ENCODE measurements around the gene RXRG. TPM values are rescaled to one million over a fixed set of nuclear protein-coding genes. Genes with fewer than 3 reads are reported as not detected.

The RXRG gene
- total RNA-seq (under 0.01 and 0.26 TPM in 2 replicates), polyA plus RNA-seq (0.31 TPM in 1 of 2 replicates, not detected in the other), polyA minus RNA-seq (ENCODE audit: low replicate concordance) (not detected in 2 replicates)
- polyA plus RNA-seq (2012) = 0.13 TPM in 1 of 2 replicates, not detected in the other

DNA sequence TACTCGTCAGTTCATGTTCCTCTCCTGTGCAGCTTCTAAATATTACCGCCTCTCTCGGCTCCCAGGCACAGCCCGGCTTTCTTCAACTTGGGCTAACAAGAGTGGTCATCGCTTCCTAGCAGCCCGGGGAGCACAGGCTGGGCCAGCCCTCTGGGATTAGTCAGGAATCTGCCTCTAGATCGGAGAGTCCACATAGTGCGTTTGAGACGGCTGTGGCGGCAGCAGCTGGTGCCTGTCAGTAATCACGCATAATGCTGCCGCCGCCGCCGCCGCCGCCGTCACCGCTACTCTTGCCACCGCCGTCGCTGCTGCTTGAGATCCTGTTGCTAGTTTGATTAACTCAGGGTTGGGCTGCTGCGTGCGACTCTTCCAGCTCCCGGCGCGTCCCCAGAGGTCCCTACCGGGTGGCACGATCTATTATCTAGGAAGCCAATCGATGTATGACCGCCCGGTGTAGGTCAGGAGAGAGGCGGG lies at the start of gene RXRG:
Gene RXRG, minus strand, starts transcription at position 230 of the 474 bp plus-strand sequence. CDS start 233 bp downstream, outside the sequence.
- H3K4me2 ChIP-seq (ENCODE audit: extremely low read depth, insufficient read depth, low read length) = no peak within 1 kb of the TSS
- DNase-seq (ENCODE audit: low read depth in 2 of 2) = peak in 1 of 2 donors; percentile 18
- no peaks in the 10 kb centered on the region for H3K4me1 ChIP-seq (ENCODE audit: control insufficient read depth, extremely low read depth, insufficient read depth, low read length)
- H3K4me3 ChIP-seq (replicated peaks in 1 of 4; ENCODE audit: control extremely low read depth in 1 of 4, insufficient read depth in 1 of 4, low read depth in 3 of 4, low read length in 4 of 4) = no peak within 1 kb of the TSS
- H3K9ac ChIP-seq (ENCODE audit: insufficient read depth, low read length) = no peak within 1 kb of the TSS
- H3K9me3 ChIP-seq (ENCODE audit: control insufficient read depth, insufficient read depth, low read depth, low read length) = no peaks in the 10 kb centered on the region
- peaks cover 16% of the 10 kb centered on the region for H3K27me3 ChIP-seq (ENCODE audit: control insufficient read depth, insufficient read depth, low read length)
- H3K79me2 ChIP-seq (ENCODE audit: control insufficient read depth, insufficient read depth, low read length) = no peaks in the 10 kb centered on the region
- TF ChIP-seq, protein P1, sequence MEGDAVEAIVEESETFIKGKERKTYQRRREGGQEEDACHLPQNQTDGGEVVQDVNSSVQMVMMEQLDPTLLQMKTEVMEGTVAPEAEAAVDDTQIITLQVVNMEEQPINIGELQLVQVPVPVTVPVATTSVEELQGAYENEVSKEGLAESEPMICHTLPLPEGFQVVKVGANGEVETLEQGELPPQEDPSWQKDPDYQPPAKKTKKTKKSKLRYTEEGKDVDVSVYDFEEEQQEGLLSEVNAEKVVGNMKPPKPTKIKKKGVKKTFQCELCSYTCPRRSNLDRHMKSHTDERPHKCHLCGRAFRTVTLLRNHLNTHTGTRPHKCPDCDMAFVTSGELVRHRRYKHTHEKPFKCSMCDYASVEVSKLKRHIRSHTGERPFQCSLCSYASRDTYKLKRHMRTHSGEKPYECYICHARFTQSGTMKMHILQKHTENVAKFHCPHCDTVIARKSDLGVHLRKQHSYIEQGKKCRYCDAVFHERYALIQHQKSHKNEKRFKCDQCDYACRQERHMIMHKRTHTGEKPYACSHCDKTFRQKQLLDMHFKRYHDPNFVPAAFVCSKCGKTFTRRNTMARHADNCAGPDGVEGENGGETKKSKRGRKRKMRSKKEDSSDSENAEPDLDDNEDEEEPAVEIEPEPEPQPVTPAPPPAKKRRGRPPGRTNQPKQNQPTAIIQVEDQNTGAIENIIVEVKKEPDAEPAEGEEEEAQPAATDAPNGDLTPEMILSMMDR (conservative IDR thresholded peaks at IDR 0.05 in 1 of 2, IDR thresholded peaks at IDR 0.05 in 1 of 2; ENCODE audit: low read depth in 1 of 2, low read length in 2 of 2) = no peak
- no peak for TF ChIP-seq EZH2 (IDR thresholded peaks at IDR 0.05; ENCODE audit: low read length, missing control alignments)
- H2AFZ ChIP-seq (ENCODE audit: low read length) = no peak within 1 kb of the TSS
- no peaks in the 10 kb centered on the region for H4K20me1 ChIP-seq (ENCODE audit: control insufficient read depth, extremely low read depth, insufficient read depth, low read length)
- no peaks in the 10 kb centered on the region for H3K36me3 ChIP-seq (ENCODE audit: control insufficient read depth, insufficient read depth, low read length)
- H3K27ac ChIP-seq (ENCODE audit: insufficient read depth, low read length) = no peak within 1 kb of the TSS

DNA sequence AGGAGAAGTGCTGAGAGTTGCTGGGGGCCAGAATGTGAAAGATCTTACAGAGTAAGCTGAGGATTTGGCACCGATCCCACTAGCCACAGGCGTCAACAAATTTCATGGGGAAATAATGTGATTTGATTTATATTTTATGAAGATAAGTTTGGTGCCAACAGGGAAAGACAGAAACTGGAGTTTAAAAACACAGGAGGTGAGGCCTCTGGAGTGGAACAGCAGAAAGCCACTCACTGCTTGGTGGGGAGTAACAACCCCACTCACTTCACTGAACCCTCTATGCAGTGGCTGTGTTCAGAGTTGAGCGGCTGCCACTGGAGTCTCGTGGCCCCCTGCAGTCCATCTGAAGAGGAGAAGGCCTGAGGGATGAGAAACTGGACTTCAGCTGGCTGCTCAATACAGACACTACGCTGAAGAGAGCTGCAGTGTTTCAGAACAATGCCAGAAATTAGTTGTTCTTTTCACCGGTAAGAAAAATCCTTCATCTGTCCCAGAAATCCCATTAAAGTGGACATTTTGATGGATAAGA lies 48.0 kb upstream of the RXRG start:
- no peak for DNase-seq (ENCODE audit: low read depth in 2 of 2)
- Histone ChIP-seq H3K4me3 (replicated peaks in 1 of 4; ENCODE audit: control extremely low read depth in 1 of 4, insufficient read depth in 1 of 4, low read depth in 3 of 4, low read length in 4 of 4) (no peak overlapping the region), H2AFZ (ENCODE audit: low read length) (no peak overlapping the region), H3K79me2 (ENCODE audit: control insufficient read depth, insufficient read depth, low read length) (no peaks in the 10 kb centered on the region), H3K36me3 (ENCODE audit: control insufficient read depth, insufficient read depth, low read length) (no peaks in the 10 kb centered on the region), H3K9ac (ENCODE audit: insufficient read depth, low read length) (no peak overlapping the region), H3K27me3 (ENCODE audit: control insufficient read depth, insufficient read depth, low read length) (no peaks in the 10 kb centered on the region), H3K4me2 (ENCODE audit: extremely low read depth, insufficient read depth, low read length) (no peak overlapping the region), H3K4me1 (ENCODE audit: control insufficient read depth, extremely low read depth, insufficient read depth, low read length) (no peaks in the 10 kb centered on the region), H3K9me3 (ENCODE audit: control insufficient read depth, insufficient read depth, low read depth, low read length) (no peaks in the 10 kb centered on the region), H3K27ac (ENCODE audit: insufficient read depth, low read length) (no peak overlapping the region), H4K20me1 (ENCODE audit: control insufficient read depth, extremely low read depth, insufficient read depth, low read length) (no peaks in the 10 kb centered on the region)
- TF ChIP-seq EZH2 (IDR thresholded peaks at IDR 0.05; ENCODE audit: low read length, missing control alignments) = no peak
- TF ChIP-seq, protein P1 (conservative IDR thresholded peaks at IDR 0.05 in 1 of 2, IDR thresholded peaks at IDR 0.05 in 1 of 2; ENCODE audit: low read depth in 1 of 2, low read length in 2 of 2) = no peak

DNA sequence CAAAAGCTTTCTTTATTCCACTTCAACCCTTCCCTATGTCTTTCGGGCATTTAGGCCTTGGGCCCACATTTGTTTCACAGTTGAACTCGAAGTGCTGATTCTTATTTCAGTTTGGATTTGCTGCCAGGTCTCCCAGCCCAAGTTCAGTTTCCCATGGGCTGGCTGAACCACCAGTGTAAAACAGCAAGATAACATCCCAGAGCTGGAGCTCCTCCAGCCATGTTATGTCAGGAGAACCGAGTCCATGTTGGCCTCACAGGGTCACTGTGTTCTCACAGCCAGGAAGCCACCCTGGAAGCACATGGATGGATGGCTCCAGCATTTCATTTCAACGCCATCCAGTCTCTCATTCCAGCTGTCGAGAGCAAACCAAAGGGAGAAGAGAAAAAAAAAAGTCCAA lies 45.2 kb upstream of the RXRG start:
- no peaks in the 10 kb centered on the region for H3K36me3 ChIP-seq (ENCODE audit: control insufficient read depth, insufficient read depth, low read length)
- H4K20me1 ChIP-seq (ENCODE audit: control insufficient read depth, extremely low read depth, insufficient read depth, low read length) = no peaks in the 10 kb centered on the region
- H3K9ac ChIP-seq (ENCODE audit: insufficient read depth, low read length) = no peak overlapping the region
- DNase-seq (ENCODE audit: low read depth in 2 of 2) = no peak
- H3K79me2 ChIP-seq (ENCODE audit: control insufficient read depth, insufficient read depth, low read length) = no peaks in the 10 kb centered on the region
- H3K4me3 ChIP-seq (replicated peaks in 1 of 4; ENCODE audit: control extremely low read depth in 1 of 4, insufficient read depth in 1 of 4, low read depth in 3 of 4, low read length in 4 of 4) = no peak overlapping the region
- TF ChIP-seq EZH2 (IDR thresholded peaks at IDR 0.05; ENCODE audit: low read length, missing control alignments) = no peak
- TF ChIP-seq, protein P1 (conservative IDR thresholded peaks at IDR 0.05 in 1 of 2, IDR thresholded peaks at IDR 0.05 in 1 of 2; ENCODE audit: low read depth in 1 of 2, low read length in 2 of 2) = no peak
- no peak overlapping the region for H3K4me2 ChIP-seq (ENCODE audit: extremely low read depth, insufficient read depth, low read length)
- H3K27me3 ChIP-seq (ENCODE audit: control insufficient read depth, insufficient read depth, low read length) = no peaks in the 10 kb centered on the region
- H3K27ac ChIP-seq (ENCODE audit: insufficient read depth, low read length) = no peak overlapping the region
- H3K4me1 ChIP-seq (ENCODE audit: control insufficient read depth, extremely low read depth, insufficient read depth, low read length) = no peaks in the 10 kb centered on the region
- H3K9me3 ChIP-seq (ENCODE audit: control insufficient read depth, insufficient read depth, low read depth, low read length) = no peaks in the 10 kb centered on the region
- H2AFZ ChIP-seq (ENCODE audit: low read length) = no peak overlapping the region

Measured in fibroblast of lung (primary cell).